GM18508 (cell line): ENCODE measurements around the gene DGKE.

Experiments
- ATAC-seq: cut with Tn5 transposase; IDR thresholded peaks from one replicate; pipeline ENCODE4 v1.9.1; 2021; ENCODE audit warnings: moderate number of reproducible peaks; ENCODE audit not compliant: insufficient read depth, unreplicated experiment

The DGKE gene

GRCh38 chr17:56810891-56811775 lies 22.8 kb upstream of the DGKE start:
- ATAC-seq = no peak

- ATAC-seq = no peak
These were observed 21.0 kb upstream of the DGKE start for GRCh38 chr17:56812901-56813388.

- no peak for ATAC-seq
These were observed 18.2 kb upstream of the DGKE start for GRCh38 chr17:56815711-56816110.

- ATAC-seq = no peak
These were observed 16.9 kb upstream of the DGKE start for GRCh38 chr17:56817066-56817465.

GRCh38 chr17:56819030-56819429 lies 14.9 kb upstream of the DGKE start:
- no peak for ATAC-seq

- no peak for ATAC-seq
These were observed 14.4 kb upstream of the DGKE start for GRCh38 chr17:56819431-56820145.

- ATAC-seq = no peak
These were observed 13.7 kb upstream of the DGKE start for GRCh38 chr17:56820207-56820606.

GRCh38 chr17:56821847-56822534 lies 12.0 kb upstream of the DGKE start:
- ATAC-seq = no peak

GRCh38 chr17:56822725-56823124 lies 11.2 kb upstream of the DGKE start:
- ATAC-seq = no peak

- ATAC-seq = no peak
These were observed 10.1 kb upstream of the DGKE start for GRCh38 chr17:56823848-56824247.

GRCh38 chr17:56824503-56824902 lies 9.4 kb upstream of the DGKE start:
- ATAC-seq = no peak

- no peak for ATAC-seq
These were observed 7.1 kb upstream of the DGKE start for GRCh38 chr17:56826611-56827414.

GRCh38 chr17:56830726-56831368 lies 3.1 kb upstream of the DGKE start:
- ATAC-seq = no peak

- ATAC-seq = no peak
These were observed 2.4 kb upstream of the DGKE start for GRCh38 chr17:56831369-56832095.

GRCh38 chr17:56832446-56832845 lies 1.5 kb upstream of the DGKE start:
- no peak for ATAC-seq

- peak; percentile 23 for ATAC-seq
These were observed 718 bp upstream of the DGKE start for GRCh38 chr17:56833057-56833808.

GRCh38 chr17:56834380-56835263 lies 671 bp downstream of the DGKE start:
- ATAC-seq = peak; percentile 30
